Mesenchymal stem cell (in vitro differentiated cells and primary cell): ENCODE results near the gene MGAT4A.

Source experiments
- DNase-seq: peaks from one replicate; pipeline ENCODE4 v3.0.0-alpha.2; 2013
- H2AFZ ChIP-seq: one replicate; pipeline ENCODE4 v1.6.1; 2013; ENCODE audit warnings: low read depth, mild to moderate bottlenecking, control low read depth, inconsistent platforms, low read length, moderate library complexity
- H2AK5ac ChIP-seq: 2 replicates; pipeline ENCODE4 v1.6.1; 2013; ENCODE audit warnings: low read length, moderate library complexity, mild to moderate bottlenecking, inconsistent platforms; ENCODE audit not compliant: severe bottlenecking
- H2BK120ac ChIP-seq: one replicate; pipeline ENCODE4 v1.6.1; 2013; ENCODE audit warnings: low read depth, mild to moderate bottlenecking, inconsistent platforms, low read length, moderate library complexity
- H2BK12ac ChIP-seq, 2 experiments: one replicate each; pipeline ENCODE4 v1.6.1; 2013; ENCODE audit warnings: inconsistent platforms in 2 of 2, low read length in 2 of 2, mild to moderate bottlenecking in 2 of 2, moderate library complexity in 2 of 2, control low read depth in 1 of 2
- H2BK15ac ChIP-seq: one replicate; pipeline ENCODE4 v1.6.1; 2013; ENCODE audit warnings: mild to moderate bottlenecking, low read depth, inconsistent platforms; ENCODE audit not compliant: poor library complexity, severe bottlenecking
- H2BK5ac ChIP-seq: 2 replicates; pipeline ENCODE4 v1.6.1; 2013; ENCODE audit warnings: low read depth, mild to moderate bottlenecking, low read length, control low read depth, inconsistent platforms; ENCODE audit not compliant: poor library complexity, severe bottlenecking
- H3K14ac ChIP-seq, 2 experiments: one replicate each; pipeline ENCODE4 v1.6.1; 2013; ENCODE audit warnings: inconsistent platforms in 2 of 2, low read length in 2 of 2, control low read depth in 1 of 2, mild to moderate bottlenecking in 1 of 2, moderate library complexity in 1 of 2
- H3K18ac ChIP-seq, 2 experiments: one replicate each; pipeline ENCODE4 v1.6.1; 2013; ENCODE audit warnings: inconsistent platforms in 2 of 2, low read length in 2 of 2, control low read depth in 1 of 2, low read depth in 1 of 2, mild to moderate bottlenecking in 1 of 2
- H3K23ac ChIP-seq, 2 experiments: one replicate each; pipeline ENCODE4 v1.6.1; 2013; ENCODE audit warnings: inconsistent platforms in 2 of 2, low read length in 2 of 2, mild to moderate bottlenecking in 2 of 2, moderate library complexity in 2 of 2, control low read depth in 1 of 2
- H3K27ac ChIP-seq: 2 replicates; pipeline ENCODE4 v1.5.1; 2013; ENCODE audit warnings: mild to moderate bottlenecking, moderate library complexity, low read length, control low read depth, inconsistent platforms; ENCODE audit not compliant: poor library complexity, severe bottlenecking
- H3K27me3 ChIP-seq, 2 experiments: 2 replicates each; pipeline versions ENCODE4 v1.6.1 to v1.7.0; 2013; ENCODE audit warnings: low read length in 2 of 2, mild to moderate bottlenecking in 2 of 2, moderate library complexity in 2 of 2, control low read depth in 1 of 2, inconsistent platforms in 1 of 2; ENCODE audit not compliant: control insufficient read depth in 1 of 2, insufficient read depth in 1 of 2
- H3K36me3 ChIP-seq, 2 experiments: 2 replicates each; pipeline versions ENCODE4 v1.6.1 to v1.7.0; 2013; ENCODE audit warnings: low read length in 2 of 2, control low read depth in 1 of 2, inconsistent platforms in 1 of 2, low read depth in 1 of 2, mild to moderate bottlenecking in 1 of 2; ENCODE audit not compliant: insufficient read depth in 2 of 2, control insufficient read depth in 1 of 2
- H3K4ac ChIP-seq, 2 experiments: one replicate each; pipeline ENCODE4 v1.6.1; 2013; ENCODE audit warnings: inconsistent platforms in 2 of 2, low read length in 2 of 2, mild to moderate bottlenecking in 2 of 2, moderate library complexity in 2 of 2, control low read depth in 1 of 2, low read depth in 1 of 2
- H3K4me1 ChIP-seq: 2 replicates; pipeline ENCODE4 v1.6.1; 2013; ENCODE audit warnings: low read depth, low read length, control low read depth; ENCODE audit not compliant: control insufficient read depth, insufficient read depth
- H3K4me2 ChIP-seq: 2 replicates; pipeline ENCODE4 v1.6.1; 2013; ENCODE audit warnings: low read length, mild to moderate bottlenecking, inconsistent platforms; ENCODE audit not compliant: poor library complexity, severe bottlenecking
- H3K4me3 ChIP-seq, 2 experiments: 2 replicates each; pipeline versions ENCODE4 v1.5.1 to v1.7.0; 2013; ENCODE audit warnings: low read length in 2 of 2, mild to moderate bottlenecking in 2 of 2, control low read depth in 1 of 2, low read depth in 1 of 2; ENCODE audit not compliant: insufficient read depth in 1 of 2
- H3K79me1 ChIP-seq: replicated peaks from 2 replicates; pipeline ENCODE4 v1.6.1; 2013; ENCODE audit warnings: mild to moderate bottlenecking, control low read depth, low read length, inconsistent platforms; ENCODE audit not compliant: poor library complexity, severe bottlenecking
- H3K9ac ChIP-seq: 2 replicates; pipeline ENCODE4 v1.7.0; 2013; ENCODE audit warnings: mild to moderate bottlenecking, low read length, moderate library complexity
- H3K9me3 ChIP-seq: 2 replicates; pipeline ENCODE4 v1.7.0; 2013; ENCODE audit warnings: mild to moderate bottlenecking, low read length; ENCODE audit not compliant: control insufficient read depth
- H4K8ac ChIP-seq: one replicate; pipeline ENCODE4 v1.6.1; 2013; ENCODE audit warnings: inconsistent platforms, mild to moderate bottlenecking, low read length, moderate library complexity
- H4K91ac ChIP-seq: one replicate; pipeline ENCODE4 v1.6.1; 2013; ENCODE audit warnings: mild to moderate bottlenecking, low read length, inconsistent platforms
- WGBS: methylation state at CpG from one replicate; pipeline ENCODE4 v1.1.7; 2013; ENCODE audit warnings: mixed read lengths; 5-methylcytosine and 5-hydroxymethylcytosine counted together

MGAT4A gene

DNA sequence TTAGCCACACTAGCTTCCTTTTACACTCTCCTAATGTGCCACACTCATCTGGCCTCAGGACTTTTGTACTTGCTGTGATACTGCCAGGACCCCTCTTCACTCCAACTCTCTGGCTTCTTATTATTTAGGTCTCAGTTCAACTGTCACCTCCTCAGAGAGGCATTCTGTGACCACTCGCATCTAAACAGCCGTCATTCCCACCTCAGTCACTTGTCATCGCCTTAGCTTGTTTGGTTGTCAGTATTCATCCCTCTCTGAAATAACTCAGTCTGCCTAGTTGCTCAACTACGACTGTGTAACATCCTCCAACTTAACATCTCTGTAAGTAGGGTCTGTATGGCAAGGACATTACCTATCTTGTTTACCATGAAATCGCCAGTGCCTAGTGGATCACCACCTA is 27.2 kb downstream of the MGAT4A start:
- no peak for DNase-seq
- H2BK12ac ChIP-seq: no peak overlapping the region
- H3K27ac ChIP-seq: no peak overlapping the region
- H3K36me3 ChIP-seq: no peaks in the 10 kb centered on the region
- WGBS: 73% methylated on average over 4 of the region's 5 CpGs
- no peaks in the 10 kb centered on the region for H3K9me3 ChIP-seq
- no peaks in the 10 kb centered on the region for H3K4me1 ChIP-seq
- no peak overlapping the region for H4K8ac ChIP-seq
- no peak overlapping the region for H3K4ac ChIP-seq
- H2AK5ac ChIP-seq: no peak overlapping the region
- no peak overlapping the region for H3K23ac ChIP-seq
- H3K14ac ChIP-seq: no peak overlapping the region
- no peak overlapping the region for H3K4me3 ChIP-seq
- no peak overlapping the region for H4K91ac ChIP-seq
- no peak overlapping the region for H2AFZ ChIP-seq
- peak overlapping the region; percentile 39 for H3K9ac ChIP-seq
- H2BK15ac ChIP-seq: no peak overlapping the region
- H3K4me2 ChIP-seq: no peak overlapping the region
- H3K18ac ChIP-seq: no peak overlapping the region
- H3K27me3 ChIP-seq: peaks cover 8 to 17% of the 10 kb centered on the region in 2 experiments
- H3K79me1 ChIP-seq: no peaks in the 10 kb centered on the region
- no peak overlapping the region for H2BK120ac ChIP-seq
- H2BK5ac ChIP-seq: no peak overlapping the region

DNA sequence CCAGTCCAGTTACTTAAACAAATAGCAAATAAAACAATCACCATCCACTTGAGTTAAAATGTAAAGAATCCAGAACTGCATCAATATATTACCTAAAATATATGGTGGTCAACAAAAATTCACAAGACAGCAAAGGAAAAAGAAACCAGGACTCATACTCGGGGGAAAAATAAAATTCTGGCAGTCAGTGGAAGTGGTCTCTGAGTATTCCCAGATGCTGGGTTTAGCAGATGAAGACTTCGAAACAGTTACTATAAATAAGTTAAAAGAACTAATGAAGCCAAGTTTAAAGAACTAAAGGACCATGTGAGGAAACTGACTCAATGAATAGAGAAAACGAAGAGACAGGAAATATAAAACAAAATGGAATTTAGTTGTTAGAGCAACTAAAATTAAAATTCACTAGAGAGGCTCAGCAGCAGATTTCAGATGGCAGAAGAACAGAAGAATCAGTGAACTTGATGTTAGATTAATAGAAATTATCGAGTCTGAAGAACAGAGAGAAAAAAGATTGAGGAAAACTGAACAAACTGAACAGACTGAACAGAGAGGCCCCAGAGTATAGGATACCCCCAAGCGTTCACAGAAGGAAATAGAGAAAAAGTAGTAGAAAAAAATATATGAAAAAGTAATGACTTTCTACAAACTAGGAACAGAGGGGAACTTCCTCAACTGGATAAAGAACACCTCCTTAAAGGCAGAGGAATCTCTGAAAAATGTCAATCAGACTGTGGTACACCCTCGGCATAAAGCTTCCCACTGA is 27.9 kb downstream of the MGAT4A start:
- no peak overlapping the region for H2BK5ac ChIP-seq
- no peak overlapping the region for H3K23ac ChIP-seq
- no peak for DNase-seq
- no peak overlapping the region for H2AK5ac ChIP-seq
- H3K18ac ChIP-seq: no peak overlapping the region
- no peak overlapping the region for H2BK120ac ChIP-seq
- H2BK12ac ChIP-seq: no peak overlapping the region
- no peak overlapping the region for H4K8ac ChIP-seq
- no peaks in the 10 kb centered on the region for H3K79me1 ChIP-seq
- H2AFZ ChIP-seq: no peak overlapping the region
- no peak overlapping the region for H3K4me2 ChIP-seq
- WGBS: 43% methylated on average over 4 of the region's 6 CpGs
- no peaks in the 10 kb centered on the region for H3K36me3 ChIP-seq
- no peak overlapping the region for H3K4me3 ChIP-seq
- peaks cover 7 to 18% of the 10 kb centered on the region in 2 experiments for H3K27me3 ChIP-seq
- no peak overlapping the region for H4K91ac ChIP-seq
- no peak overlapping the region for H3K14ac ChIP-seq
- peak overlapping the region; percentile 39 for H3K9ac ChIP-seq
- no peak overlapping the region for H2BK15ac ChIP-seq
- H3K4me1 ChIP-seq: no peaks in the 10 kb centered on the region
- H3K4ac ChIP-seq: no peak overlapping the region
- H3K9me3 ChIP-seq: no peaks in the 10 kb centered on the region
- H3K27ac ChIP-seq: no peak overlapping the region

DNA sequence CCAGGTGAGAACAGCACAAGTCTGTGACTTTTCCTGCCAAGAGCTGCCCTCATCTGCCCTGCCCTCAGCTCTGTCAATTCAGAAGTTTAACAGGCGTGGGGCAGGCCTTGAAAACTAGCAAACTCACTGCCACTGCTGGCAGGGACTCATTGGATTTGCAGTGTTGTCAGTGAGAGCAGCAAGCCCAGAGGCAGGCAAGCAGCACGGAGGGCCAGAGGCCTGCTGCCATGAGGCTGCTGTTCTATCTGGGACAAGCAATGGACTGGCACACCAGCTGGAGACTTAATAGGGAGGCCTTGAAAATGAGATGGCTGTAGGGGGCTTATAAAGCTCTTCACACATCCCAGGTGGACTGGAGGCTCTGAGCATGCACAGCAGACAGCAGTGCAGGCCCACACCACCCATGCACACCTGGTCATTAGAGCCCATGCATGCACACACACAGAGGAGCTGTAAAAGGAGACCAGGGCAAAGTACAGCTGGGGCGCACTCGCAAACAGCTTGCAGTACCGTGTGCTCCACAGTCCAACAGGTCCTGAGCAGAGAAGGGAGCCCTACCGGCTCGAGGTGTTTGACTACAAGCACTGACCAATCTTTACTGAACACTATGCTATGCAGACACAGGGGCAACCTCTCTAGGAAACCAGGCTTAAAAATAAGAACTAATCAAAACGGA is 28.7 kb downstream of the MGAT4A start:
- H3K9me3 ChIP-seq: no peaks in the 10 kb centered on the region
- WGBS: 56% methylated on average over 8 of the region's 8 CpGs

DNA sequence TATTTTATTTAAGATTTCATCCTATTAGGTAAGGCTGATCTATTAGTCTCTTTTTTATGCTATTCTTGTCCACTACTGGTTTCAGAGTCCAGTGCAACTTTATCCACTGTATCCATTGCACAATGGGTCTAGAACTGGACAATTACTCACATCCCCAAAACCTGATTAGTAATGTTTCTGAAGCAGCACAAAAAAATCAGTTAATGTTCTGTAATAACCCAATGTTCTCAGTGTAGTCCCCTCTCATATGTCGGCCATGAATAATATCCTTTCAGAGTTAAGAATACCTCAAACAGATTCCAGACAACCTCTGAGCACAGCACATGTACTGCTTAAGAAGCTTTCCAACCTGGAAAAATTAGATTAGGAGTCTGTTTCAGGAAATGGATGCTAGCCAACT is 29.7 kb downstream of the MGAT4A start:
- H3K23ac ChIP-seq: no peak overlapping the region
- H3K18ac ChIP-seq: no peak overlapping the region
- no peak overlapping the region for H2AFZ ChIP-seq
- no peak overlapping the region for H3K4me2 ChIP-seq
- no peak overlapping the region for H2BK5ac ChIP-seq
- H3K9ac ChIP-seq: no peak overlapping the region
- no peak overlapping the region for H2BK120ac ChIP-seq
- H3K4ac ChIP-seq: no peak overlapping the region
- H4K91ac ChIP-seq: no peak overlapping the region
- no peak overlapping the region for H2AK5ac ChIP-seq
- H4K8ac ChIP-seq: no peak overlapping the region
- no peaks in the 10 kb centered on the region for H3K79me1 ChIP-seq
- H3K36me3 ChIP-seq: no peaks in the 10 kb centered on the region
- no peak overlapping the region for H2BK12ac ChIP-seq
- no peak overlapping the region for H3K14ac ChIP-seq
- no peak overlapping the region for H2BK15ac ChIP-seq
- H3K27me3 ChIP-seq: peaks cover 0 to 22% of the 10 kb centered on the region in 2 experiments
- H3K4me3 ChIP-seq: no peak overlapping the region
- WGBS: no CpG with 5 or more reads among the region's 1 CpG
- H3K9me3 ChIP-seq: no peaks in the 10 kb centered on the region
- DNase-seq: no peak
- H3K4me1 ChIP-seq: no peaks in the 10 kb centered on the region
- H3K27ac ChIP-seq: no peak overlapping the region

More for the DNA sequence above, 28.7 kb downstream of the MGAT4A start:
- Histone ChIP-seq H3K14ac (no peak overlapping the region), H3K27me3 (peaks cover 2 to 18% of the 10 kb centered on the region in 2 experiments), H2AFZ (no peak overlapping the region), H3K23ac (no peak overlapping the region), H2BK120ac (no peak overlapping the region), H3K9ac (peak overlapping the region; percentile 39), H3K36me3 (no peaks in the 10 kb centered on the region), H2AK5ac (no peak overlapping the region), H3K27ac (no peak overlapping the region), H3K79me1 (no peaks in the 10 kb centered on the region), H3K4me3 (peak overlapping the region in 1 of 2 experiments; percentile 9), H2BK5ac (no peak overlapping the region), H4K91ac (no peak overlapping the region), H3K4me2 (no peak overlapping the region), H2BK12ac (no peak overlapping the region), H4K8ac (peak overlapping the region; percentile 49), H3K4me1 (no peaks in the 10 kb centered on the region), H3K4ac (peak overlapping the region in 1 of 2 experiments; percentile 46), H3K18ac (no peak overlapping the region), H2BK15ac (no peak overlapping the region)
- DNase-seq: no peak
